K562 (cell line): ENCODE data around the gene ACAT2. TPM values are rescaled to one million over a fixed set of nuclear protein-coding genes. Genes with fewer than 3 reads are reported as not detected.
A peak's percentile ranks its signal among the peaks of the same experiment; 100 is the strongest.

Source experiments
- CC2D1A ChIP-seq: fragments of 450-650 bp; IDR thresholded peaks from 2 replicates; pipeline ENCODE4 v1.6.1; 2017; ENCODE audit warnings: mild to moderate bottlenecking
- HEY1 ChIP-seq: fragments of 250-450 bp; sonication (Bioruptor Pico); IDR thresholded peaks from 2 replicates; pipeline ENCODE4 v1.5.0; 2020; ENCODE audit warnings: mild to moderate bottlenecking, moderate library complexity, borderline replicate concordance
- JUND ChIP-seq, 2 experiments: IDR thresholded peaks; 2 replicates in 1 of 2; 3 replicates in 1 of 2; pipeline ENCODE4 v1.6.1; 2011; ENCODE audit warnings: borderline replicate concordance in 2 of 2, low read depth in 2 of 2, low read length in 2 of 2, improper control_type of control experiment in 1 of 2, missing biosample characterization in 1 of 2, missing genetic modification characterization in 1 of 2, missing genetic modification reagents in 1 of 2
- MCM7 ChIP-seq, 2 experiments: fragments of 450-650 bp; IDR thresholded peaks; 2 replicates each; pipeline ENCODE4 v1.6.1; 2016 to 2018
- MECOM ChIP-seq: fragments of 250-450 bp; sonication (Bioruptor Pico); IDR thresholded peaks from 2 replicates; pipeline ENCODE4 v1.8.0; 2022; ENCODE audit warnings: inconsistent platforms
- POLR2G ChIP-seq: fragments of 200-400 bp; formaldehyde crosslinking; IDR thresholded peaks from 2 replicates; pipeline ENCODE4 v1.6.1; 2017; ENCODE audit warnings: low read depth, mild to moderate bottlenecking, antibody characterized with exemption, low read length, moderate library complexity
- SAFB2 ChIP-seq: fragments of 200-400 bp; formaldehyde crosslinking; IDR thresholded peaks from 2 replicates; pipeline ENCODE4 v1.6.1; 2018; ENCODE audit warnings: borderline replicate concordance, low read length, low read depth, moderate library complexity; ENCODE audit not compliant: severe bottlenecking
- SMAD4 ChIP-seq: fragments of 250-450 bp; sonication (Bioruptor Pico); conservative IDR thresholded peaks from 2 replicates; pipeline ENCODE4 v1.8.0; 2021; ENCODE audit warnings: inconsistent platforms, mild to moderate bottlenecking, moderate library complexity
- SOX6 ChIP-seq: fragments of 450-650 bp; IDR thresholded peaks from 2 replicates; pipeline ENCODE4 v1.6.1; 2014; ENCODE audit warnings: mild to moderate bottlenecking
- SRSF3 ChIP-seq: fragments of 200-400 bp; formaldehyde crosslinking; IDR thresholded peaks from 2 replicates; pipeline ENCODE4 v1.6.1; 2016; ENCODE audit warnings: mild to moderate bottlenecking, low read length, moderate library complexity; ENCODE audit not compliant: insufficient read depth
- TOE1 ChIP-seq, 2 experiments: fragments of 450-650 bp in 1 of 2; sonication (generic) in 1 of 2; formaldehyde crosslinking in 1 of 2; IDR thresholded peaks; 2 replicates each; pipeline versions ENCODE4 v1.7.1 to v1.8.0; 2016 to 2022; ENCODE audit warnings: borderline replicate concordance in 2 of 2, mild to moderate bottlenecking in 2 of 2, antibody characterized with exemption in 1 of 2, inconsistent platforms in 1 of 2, low read depth in 1 of 2, missing genetic modification reagents in 1 of 2, moderate library complexity in 1 of 2
- ZEB2 ChIP-seq: fragments of 450-650 bp; IDR thresholded peaks from 2 replicates; pipeline ENCODE4 v1.6.1; 2016
- ZNF277 ChIP-seq: fragments of 250-450 bp; sonication (Bioruptor Pico); IDR thresholded peaks from 2 replicates; pipeline ENCODE4 v1.8.0; 2022; ENCODE audit warnings: inconsistent platforms, mild to moderate bottlenecking, moderate library complexity, borderline replicate concordance
- ZNF75A ChIP-seq: fragments of 450-650 bp; formaldehyde crosslinking; IDR thresholded peaks from 2 replicates; pipeline ENCODE4 v1.4.0; 2020; ENCODE audit warnings: mild to moderate bottlenecking
- polyA plus RNA-seq, 8 experiments: library from polyadenylated mRNA; depleted of rRNA in 4 of 8; stranded (reverse) in 5 of 8; unstranded in 3 of 8; fragments of >200 nt; fragmentation: Nextera tagmentation in 2 of 8; fragmentation: Illumina TruSeq in 1 of 8; extraction: Ambion mirVana in 2 of 8; extraction: Trizol in 1 of 8; gene quantifications; 2 replicates each; pipeline versions ENCODE4 v1.2.1 to v1.2.3, GENCODE V29; 2011 to 2014; ENCODE audit warnings: inconsistent platforms in 1 of 8, missing spikeins in 1 of 8
- total RNA-seq, 7 experiments: library from RNA; depleted of rRNA in 6 of 7; stranded (reverse); fragments of >200 nt in 6 of 7; fragmentation: Illumina TruSeq in 2 of 7; extraction: Trizol in 2 of 7; gene quantifications; 2 replicates each; pipeline versions ENCODE4 v1.2.1 to v1.2.3, GENCODE V29; 2011 to 2021; ENCODE audit warnings: low replicate concordance in 1 of 7
- TF ChIP-seq, protein P1 (sequence below): fragments of 450-650 bp; IDR thresholded peaks from 2 replicates; pipeline ENCODE4 v1.6.1; 2016
- TF ChIP-seq, protein P2 (sequence below): sonication (generic); formaldehyde crosslinking; IDR thresholded peaks from 2 replicates; pipeline ENCODE4 v1.8.0; 2022; ENCODE audit warnings: mild to moderate bottlenecking, missing genetic modification reagents
- TF ChIP-seq, protein P3 (sequence below): sonication (generic); IDR thresholded peaks from 2 replicates; pipeline ENCODE4 v1.6.1; 2016
- TF ChIP-seq, protein P4 (sequence below): fragments of 450-650 bp; IDR thresholded peaks from 2 replicates; pipeline ENCODE4 v1.6.1; 2016; ENCODE audit warnings: missing biosample characterization, missing genetic modification characterization

The ACAT2 gene
- total and polyA plus RNA-seq, 9 of the 15 experiments (the other 6 are each of a cell fraction or from before 2014, with no cell fraction given) = 63.0 to 309 (median 144) TPM

DNA sequence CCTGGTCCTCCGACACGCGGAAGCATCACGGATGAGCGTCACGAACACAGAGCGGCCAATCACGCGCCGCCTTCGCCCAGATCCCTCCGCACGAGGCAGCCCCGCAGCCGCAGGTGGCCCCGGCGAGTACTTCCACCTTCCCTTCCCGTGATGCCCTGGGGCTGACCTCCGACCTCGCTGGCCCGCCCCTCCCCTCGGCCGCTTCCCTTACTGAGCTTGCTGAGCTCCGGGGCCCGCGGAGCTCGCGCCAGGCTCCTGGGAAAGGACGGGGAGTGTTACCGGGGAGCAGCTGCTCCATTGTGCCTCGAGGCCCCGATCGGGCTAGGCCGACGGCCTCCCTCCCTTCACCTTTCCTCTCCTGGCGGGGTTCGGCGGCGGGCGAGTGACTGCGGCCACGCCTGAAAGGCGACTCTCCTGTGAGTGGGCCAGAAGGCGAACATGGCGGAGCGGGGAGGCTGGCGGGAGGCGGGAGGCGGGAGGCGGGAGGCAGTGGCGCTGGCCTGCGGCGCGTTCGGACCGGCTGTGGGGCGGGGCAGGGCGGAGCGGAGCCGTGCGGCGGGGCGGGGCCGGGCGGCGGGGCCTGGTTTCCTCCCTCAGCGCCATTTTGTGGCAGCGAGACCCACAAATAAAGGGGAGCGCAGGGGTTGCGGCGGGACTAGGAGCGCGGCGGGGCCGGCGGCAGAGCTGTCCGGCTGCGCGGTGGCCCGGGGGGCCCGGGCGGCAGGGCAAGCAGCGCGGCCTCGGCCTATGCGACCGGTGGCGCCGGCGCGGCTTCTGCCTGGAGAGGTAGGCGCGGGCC lies 34.7 kb upstream of the ACAT2 start, which contains the start of gene WTAP (continued):
- TF ChIP-seq SAFB2 (no peak), SMAD4 (peak; percentile 94), ZNF277 (CRISPR knock-in tag) (no peak), JUND (IDR thresholded peaks at IDR 0.05; ENCODE audit: borderline replicate concordance, low read depth, low read length) (peak; percentile 69), JUND (tag; IDR thresholded peaks at IDR 0.05; ENCODE audit: borderline replicate concordance, low read depth, low read length) (peak; percentile 75; the same call in 2 of the 3 replicates), ZEB2 (peak; percentile 93), SOX6 (peak; percentile 92), POLR2G (peak; percentile 98), MECOM (CRISPR knock-in tag) (peak; percentile 75; the same call in 1 of the 2 replicates), SRSF3 (0 out of 2 replicates have a peak, but pooled peaks have one; percentile 38), ZNF75A (CRISPR knock-in tag) (no peak), MCM7 (IDR thresholded peaks at IDR 0.05) (no peak), CC2D1A (peak; percentile 77; the same call in 1 of the 2 replicates), TOE1 (IDR thresholded peaks at IDR 0.05; ENCODE audit: borderline replicate concordance) (peak; percentile 89), TOE1 (CRISPR knock-in tag; IDR thresholded peaks at IDR 0.05; ENCODE audit: borderline replicate concordance, low read depth) (peak; percentile 97; the same call in 1 of the 2 replicates), HEY1 (no peak)
- TF ChIP-seq, protein P1, sequence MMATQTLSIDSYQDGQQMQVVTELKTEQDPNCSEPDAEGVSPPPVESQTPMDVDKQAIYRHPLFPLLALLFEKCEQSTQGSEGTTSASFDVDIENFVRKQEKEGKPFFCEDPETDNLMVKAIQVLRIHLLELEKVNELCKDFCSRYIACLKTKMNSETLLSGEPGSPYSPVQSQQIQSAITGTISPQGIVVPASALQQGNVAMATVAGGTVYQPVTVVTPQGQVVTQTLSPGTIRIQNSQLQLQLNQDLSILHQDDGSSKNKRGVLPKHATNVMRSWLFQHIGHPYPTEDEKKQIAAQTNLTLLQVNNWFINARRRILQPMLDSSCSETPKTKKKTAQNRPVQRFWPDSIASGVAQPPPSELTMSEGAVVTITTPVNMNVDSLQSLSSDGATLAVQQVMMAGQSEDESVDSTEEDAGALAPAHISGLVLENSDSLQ = peak; percentile 65
- TF ChIP-seq, protein P2, sequence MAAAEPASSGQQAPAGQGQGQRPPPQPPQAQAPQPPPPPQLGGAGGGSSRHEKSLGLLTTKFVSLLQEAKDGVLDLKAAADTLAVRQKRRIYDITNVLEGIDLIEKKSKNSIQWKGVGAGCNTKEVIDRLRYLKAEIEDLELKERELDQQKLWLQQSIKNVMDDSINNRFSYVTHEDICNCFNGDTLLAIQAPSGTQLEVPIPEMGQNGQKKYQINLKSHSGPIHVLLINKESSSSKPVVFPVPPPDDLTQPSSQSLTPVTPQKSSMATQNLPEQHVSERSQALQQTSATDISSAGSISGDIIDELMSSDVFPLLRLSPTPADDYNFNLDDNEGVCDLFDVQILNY (CRISPR knock-in tag) = peak; percentile 98
- TF ChIP-seq, protein P3, sequence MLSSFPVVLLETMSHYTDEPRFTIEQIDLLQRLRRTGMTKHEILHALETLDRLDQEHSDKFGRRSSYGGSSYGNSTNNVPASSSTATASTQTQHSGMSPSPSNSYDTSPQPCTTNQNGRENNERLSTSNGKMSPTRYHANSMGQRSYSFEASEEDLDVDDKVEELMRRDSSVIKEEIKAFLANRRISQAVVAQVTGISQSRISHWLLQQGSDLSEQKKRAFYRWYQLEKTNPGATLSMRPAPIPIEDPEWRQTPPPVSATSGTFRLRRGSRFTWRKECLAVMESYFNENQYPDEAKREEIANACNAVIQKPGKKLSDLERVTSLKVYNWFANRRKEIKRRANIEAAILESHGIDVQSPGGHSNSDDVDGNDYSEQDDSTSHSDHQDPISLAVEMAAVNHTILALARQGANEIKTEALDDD = no peak
- TF ChIP-seq, protein P4, sequence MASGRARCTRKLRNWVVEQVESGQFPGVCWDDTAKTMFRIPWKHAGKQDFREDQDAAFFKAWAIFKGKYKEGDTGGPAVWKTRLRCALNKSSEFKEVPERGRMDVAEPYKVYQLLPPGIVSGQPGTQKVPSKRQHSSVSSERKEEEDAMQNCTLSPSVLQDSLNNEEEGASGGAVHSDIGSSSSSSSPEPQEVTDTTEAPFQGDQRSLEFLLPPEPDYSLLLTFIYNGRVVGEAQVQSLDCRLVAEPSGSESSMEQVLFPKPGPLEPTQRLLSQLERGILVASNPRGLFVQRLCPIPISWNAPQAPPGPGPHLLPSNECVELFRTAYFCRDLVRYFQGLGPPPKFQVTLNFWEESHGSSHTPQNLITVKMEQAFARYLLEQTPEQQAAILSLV (tag) = no peak
